Kidney epithelial cell (primary cell): Measurements from ENCODE around the gene HSF2. TPM values are rescaled to one million over a fixed set of nuclear protein-coding genes. Genes with fewer than 3 reads are reported as not detected.
"Not testable (repeated sequence)": the region's sequence is repeated elsewhere in the genome, so short reads cannot be mapped to it uniquely, and the experiment has no call there.

Experiments
- DNase-seq: peaks from one replicate; pipeline ENCODE4 v3.0.0-alpha.2; 2010; ENCODE audit warnings: low read depth
- H3K27me3 ChIP-seq: 2 replicates; pipeline ENCODE4 v1.6.0; 2011; ENCODE audit warnings: low read length; ENCODE audit not compliant: control insufficient read depth, insufficient read depth
- H3K36me3 ChIP-seq: 2 replicates; pipeline ENCODE4 v1.5.1; 2011; ENCODE audit warnings: low read length; ENCODE audit not compliant: control insufficient read depth, insufficient read depth
- H3K4me3 ChIP-seq: 2 replicates; pipeline ENCODE4 v1.5.1; 2011; ENCODE audit warnings: low read depth, mild to moderate bottlenecking, control low read depth, low read length
- total RNA-seq: library from RNA; depleted of rRNA; stranded (reverse); fragments of >200 nt; gene quantifications from 2 replicates; pipeline ENCODE4 v1.2.3, GENCODE V29; 2015
- TF ChIP-seq, protein P1 (sequence below): IDR thresholded peaks from 2 replicates; pipeline ENCODE4 v1.5.1; 2011; ENCODE audit warnings: mild to moderate bottlenecking, moderate library complexity, low read length, control low read depth, inconsistent platforms; ENCODE audit not compliant: insufficient read depth, poor library complexity, severe bottlenecking

Gene HSF2
- total RNA-seq, 1 donor from 2014 or later = 17.3 TPM

DNA sequence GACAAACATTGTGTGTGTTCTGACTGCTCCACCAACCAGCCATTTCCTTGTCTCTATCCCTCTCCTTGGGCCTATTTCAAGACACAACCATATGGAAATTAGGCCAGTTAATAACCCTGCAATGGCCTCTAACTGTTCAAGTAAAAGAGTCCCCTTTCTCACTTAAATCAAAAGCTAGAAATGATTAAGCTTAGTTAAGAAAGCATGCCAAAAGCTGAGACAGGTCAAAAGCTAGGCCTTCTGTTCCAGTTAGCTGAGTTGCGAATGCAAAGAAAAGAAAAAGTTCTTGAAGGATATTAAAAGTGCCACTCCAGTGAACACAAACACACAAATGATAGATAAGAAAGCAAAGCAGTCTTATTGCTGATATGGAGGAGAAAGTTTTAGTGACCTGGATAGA is 49.6 kb downstream of the HSF2 start:
- no peak for DNase-seq
- no peaks in the 10 kb centered on the region for H3K36me3 ChIP-seq
- TF ChIP-seq, protein P1, sequence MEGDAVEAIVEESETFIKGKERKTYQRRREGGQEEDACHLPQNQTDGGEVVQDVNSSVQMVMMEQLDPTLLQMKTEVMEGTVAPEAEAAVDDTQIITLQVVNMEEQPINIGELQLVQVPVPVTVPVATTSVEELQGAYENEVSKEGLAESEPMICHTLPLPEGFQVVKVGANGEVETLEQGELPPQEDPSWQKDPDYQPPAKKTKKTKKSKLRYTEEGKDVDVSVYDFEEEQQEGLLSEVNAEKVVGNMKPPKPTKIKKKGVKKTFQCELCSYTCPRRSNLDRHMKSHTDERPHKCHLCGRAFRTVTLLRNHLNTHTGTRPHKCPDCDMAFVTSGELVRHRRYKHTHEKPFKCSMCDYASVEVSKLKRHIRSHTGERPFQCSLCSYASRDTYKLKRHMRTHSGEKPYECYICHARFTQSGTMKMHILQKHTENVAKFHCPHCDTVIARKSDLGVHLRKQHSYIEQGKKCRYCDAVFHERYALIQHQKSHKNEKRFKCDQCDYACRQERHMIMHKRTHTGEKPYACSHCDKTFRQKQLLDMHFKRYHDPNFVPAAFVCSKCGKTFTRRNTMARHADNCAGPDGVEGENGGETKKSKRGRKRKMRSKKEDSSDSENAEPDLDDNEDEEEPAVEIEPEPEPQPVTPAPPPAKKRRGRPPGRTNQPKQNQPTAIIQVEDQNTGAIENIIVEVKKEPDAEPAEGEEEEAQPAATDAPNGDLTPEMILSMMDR = no peak
- no peak overlapping the region for H3K4me3 ChIP-seq
- H3K27me3 ChIP-seq = no peaks in the 10 kb centered on the region

DNA sequence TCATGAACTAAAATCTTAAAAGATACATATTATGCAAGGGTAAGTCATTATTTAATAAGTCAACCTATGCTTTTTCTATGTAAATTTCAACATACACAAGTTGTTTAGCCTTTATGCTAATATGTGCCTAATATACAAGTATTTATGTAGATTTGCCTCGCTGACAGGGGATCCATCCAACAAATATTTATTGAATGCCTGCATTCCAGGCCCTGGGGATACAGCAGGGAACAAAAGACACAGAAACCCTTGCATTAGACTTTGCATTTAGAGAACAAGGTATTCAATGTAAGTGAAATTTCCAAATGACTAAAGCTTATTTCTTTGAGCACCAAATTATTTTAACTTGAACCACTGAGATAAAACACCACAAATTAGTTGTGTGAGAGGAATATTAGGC is 53.1 kb downstream of the HSF2 start:
- TF ChIP-seq, protein P1 = no peak
- DNase-seq = no peak
- Histone ChIP-seq H3K36me3 (no peaks in the 10 kb centered on the region), H3K4me3 (no peak overlapping the region), H3K27me3 (no peaks in the 10 kb centered on the region)

DNA sequence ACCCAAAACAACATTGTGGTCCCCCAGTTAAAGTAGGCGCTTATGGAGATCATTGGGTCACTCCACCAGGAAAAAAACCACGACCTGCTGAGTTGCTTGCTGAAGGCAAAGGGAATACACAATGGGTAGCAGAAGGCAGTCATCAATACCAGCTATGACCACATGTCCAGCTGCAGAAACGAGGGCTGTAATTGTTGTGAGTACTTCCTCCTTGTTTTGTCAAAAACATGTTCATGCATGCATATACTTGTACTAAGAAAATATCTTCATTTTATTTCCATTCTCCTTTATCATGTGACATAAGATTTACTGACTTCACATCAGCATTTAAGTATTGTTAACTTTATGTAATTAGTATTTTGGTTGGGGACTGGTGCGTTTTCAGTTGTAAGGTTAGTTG is 55.2 kb downstream of the HSF2 start:
- TF ChIP-seq, protein P1 = no peak
- Histone ChIP-seq H3K4me3 (no peak overlapping the region), H3K27me3 (no peaks in the 10 kb centered on the region), H3K36me3 (no peaks in the 10 kb centered on the region)
- DNase-seq = no peak

DNA sequence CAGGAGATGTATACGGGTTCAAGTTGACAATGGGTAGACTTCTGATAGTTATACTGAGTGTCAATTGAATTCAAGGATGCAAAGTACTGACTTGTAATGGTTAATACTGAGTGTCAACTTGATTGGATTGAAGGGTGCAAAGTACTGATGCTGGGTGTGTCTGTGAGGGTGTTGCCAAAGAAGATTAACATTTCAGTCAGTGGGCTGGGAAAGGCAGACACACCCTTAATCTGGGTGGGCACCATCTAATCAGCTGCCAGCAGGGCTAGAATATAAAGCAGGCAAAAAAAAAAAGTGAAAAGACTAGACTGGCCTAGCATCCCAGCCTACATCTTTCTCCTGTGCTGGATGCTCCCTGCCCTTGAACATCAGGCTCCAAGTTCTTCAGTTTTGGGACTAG is 55.7 kb downstream of the HSF2 start:
- H3K36me3 ChIP-seq, H3K4me3 ChIP-seq, H3K27me3 ChIP-seq, DNase-seq: not testable (repeated sequence)

DNA sequence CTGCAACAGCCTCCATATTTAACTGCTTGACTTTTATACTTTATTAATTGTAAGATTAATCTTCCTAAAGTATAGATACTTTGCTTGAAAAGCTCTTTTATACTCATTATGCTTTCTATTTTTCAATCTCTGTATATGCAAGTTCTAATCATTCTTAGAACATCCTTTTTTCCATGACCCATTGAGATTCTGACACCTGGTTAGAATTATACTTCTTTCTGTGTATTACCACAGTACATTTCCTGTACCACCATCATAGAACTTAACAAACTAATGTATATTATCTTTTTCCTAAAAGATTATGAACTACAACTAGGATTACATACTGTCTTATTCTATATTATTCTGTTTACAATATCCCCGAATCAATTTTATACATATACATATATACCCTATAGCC is 58.6 kb downstream of the HSF2 start:
- Histone ChIP-seq H3K27me3 (no peaks in the 10 kb centered on the region), H3K4me3 (no peak overlapping the region), H3K36me3 (no peaks in the 10 kb centered on the region)
- TF ChIP-seq, protein P1 = no peak
- DNase-seq = no peak

DNA sequence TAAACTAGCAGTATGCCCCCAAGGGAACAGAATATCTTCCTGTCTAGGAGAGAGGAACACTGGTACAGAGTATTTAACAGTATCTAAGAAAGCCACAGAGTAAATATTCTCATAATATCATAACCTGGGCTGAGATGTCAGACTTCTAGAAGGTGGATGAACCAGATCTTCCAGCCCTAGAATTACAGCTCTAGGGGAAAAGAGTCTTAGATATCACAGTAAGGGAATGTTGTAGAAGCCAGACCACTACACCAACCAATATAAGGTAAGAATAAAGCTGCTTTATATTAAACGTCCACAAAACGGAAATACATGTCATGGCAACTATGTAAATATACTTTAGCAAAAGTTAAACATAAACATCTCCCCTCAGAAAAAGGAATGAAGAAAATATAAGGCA is 59.8 kb downstream of the HSF2 start:
- no peaks in the 10 kb centered on the region for H3K27me3 ChIP-seq
- DNase-seq = no peak
- TF ChIP-seq, protein P1 = no peak

DNA sequence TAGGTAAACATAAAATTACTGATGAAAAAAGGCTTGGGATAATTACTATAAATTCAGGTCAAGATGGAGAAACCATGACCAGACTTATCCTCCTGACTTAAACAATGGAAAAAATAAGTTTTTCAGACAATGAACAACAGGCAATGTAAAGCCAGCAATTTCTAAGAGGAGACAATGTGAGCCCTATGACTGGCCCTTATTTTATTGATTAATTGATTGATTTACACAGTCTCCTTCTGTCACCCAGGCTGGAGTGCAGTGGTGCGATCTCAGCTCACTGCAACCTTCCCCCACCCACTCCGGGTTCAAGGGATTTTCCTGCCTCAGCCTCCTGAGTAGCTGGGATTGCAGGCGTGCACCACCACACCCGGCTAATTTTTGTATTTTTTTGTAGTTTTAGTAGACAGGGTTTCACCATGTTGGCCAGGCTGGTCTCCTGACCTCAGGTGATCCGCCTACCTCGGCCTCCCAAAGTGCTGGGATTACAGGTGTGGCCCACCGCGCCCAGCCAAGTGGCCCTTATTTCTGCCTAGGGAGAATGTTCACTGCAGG is 60.5 kb downstream of the HSF2 start:
- not testable (repeated sequence) for H3K27me3 ChIP-seq, H3K4me3 ChIP-seq, DNase-seq, H3K36me3 ChIP-seq

More for the DNA sequence above, 59.8 kb downstream of the HSF2 start:
- Histone ChIP-seq H3K36me3 (no peaks in the 10 kb centered on the region), H3K4me3 (no peak overlapping the region)
